Endothelial cell of umbilical vein (primary cell): ENCODE data around the gene CEP57L1.

Source experiments
- MAX ChIP-seq: IDR thresholded peaks from 2 replicates; pipeline ENCODE4 v1.6.1; 2011; ENCODE audit not compliant: insufficient read depth, insufficient read length
- POLR2A ChIP-seq: IDR thresholded peaks from 2 replicates; pipeline ENCODE4 v1.6.1; 2012; ENCODE audit warnings: low read depth, mild to moderate bottlenecking, control low read depth, low read length
- TF ChIP-seq, protein P1 (sequence below), 2 donors: IDR thresholded peaks; 1 replicate in 1 of 2; 2 replicates in 1 of 2; pipeline ENCODE4 v1.5.1; 2011; ENCODE audit warnings: low read length in 2 of 2, mild to moderate bottlenecking in 2 of 2, moderate library complexity in 2 of 2, control low read depth in 1 of 2, inconsistent platforms in 1 of 2, low read depth in 1 of 2; ENCODE audit not compliant: insufficient read depth in 1 of 2; ENCODE audit errors: extremely low read depth in 1 of 2

DNA sequence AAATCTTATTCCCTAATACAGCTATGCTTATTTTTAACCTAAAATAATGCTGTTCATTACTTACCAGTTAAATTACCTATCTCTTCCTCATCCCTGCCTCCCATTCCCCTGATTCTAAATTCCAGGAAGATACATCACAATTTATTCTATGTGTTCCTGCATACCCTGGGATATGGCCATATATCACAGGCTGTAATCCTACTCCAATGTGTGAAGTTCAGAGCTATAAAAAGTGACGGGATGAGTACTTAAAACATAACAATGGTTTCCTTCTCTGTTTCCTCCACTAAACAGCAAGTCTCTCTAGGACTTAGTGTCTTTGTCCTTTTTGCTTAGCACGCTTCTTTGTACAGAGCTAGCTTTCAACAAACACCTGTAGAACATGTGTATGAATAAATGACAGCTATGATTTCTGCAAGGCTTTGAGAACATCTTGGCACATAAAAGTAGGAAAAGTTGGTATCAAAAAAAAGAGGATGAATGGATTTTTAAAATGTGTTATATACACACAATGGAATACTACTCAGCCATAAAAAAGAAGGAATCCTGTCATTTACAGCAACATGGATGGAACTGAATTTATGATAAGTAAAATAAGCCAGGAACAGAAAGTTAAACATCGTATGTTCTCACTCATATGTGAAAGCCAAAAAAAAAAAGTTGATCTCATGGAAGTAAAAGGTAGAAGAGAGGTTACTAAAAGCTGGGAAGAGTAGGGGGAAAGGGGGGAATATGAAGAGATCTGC lies 46.5 kb upstream of the CEP57L1 start:
- no peak for TF ChIP-seq POLR2A
- no peak for TF ChIP-seq MAX
- TF ChIP-seq, protein P1, sequence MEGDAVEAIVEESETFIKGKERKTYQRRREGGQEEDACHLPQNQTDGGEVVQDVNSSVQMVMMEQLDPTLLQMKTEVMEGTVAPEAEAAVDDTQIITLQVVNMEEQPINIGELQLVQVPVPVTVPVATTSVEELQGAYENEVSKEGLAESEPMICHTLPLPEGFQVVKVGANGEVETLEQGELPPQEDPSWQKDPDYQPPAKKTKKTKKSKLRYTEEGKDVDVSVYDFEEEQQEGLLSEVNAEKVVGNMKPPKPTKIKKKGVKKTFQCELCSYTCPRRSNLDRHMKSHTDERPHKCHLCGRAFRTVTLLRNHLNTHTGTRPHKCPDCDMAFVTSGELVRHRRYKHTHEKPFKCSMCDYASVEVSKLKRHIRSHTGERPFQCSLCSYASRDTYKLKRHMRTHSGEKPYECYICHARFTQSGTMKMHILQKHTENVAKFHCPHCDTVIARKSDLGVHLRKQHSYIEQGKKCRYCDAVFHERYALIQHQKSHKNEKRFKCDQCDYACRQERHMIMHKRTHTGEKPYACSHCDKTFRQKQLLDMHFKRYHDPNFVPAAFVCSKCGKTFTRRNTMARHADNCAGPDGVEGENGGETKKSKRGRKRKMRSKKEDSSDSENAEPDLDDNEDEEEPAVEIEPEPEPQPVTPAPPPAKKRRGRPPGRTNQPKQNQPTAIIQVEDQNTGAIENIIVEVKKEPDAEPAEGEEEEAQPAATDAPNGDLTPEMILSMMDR (IDR thresholded peaks at IDR 0.05; ENCODE audit: extremely low read depth in 1 of 2, insufficient read depth in 1 of 2, low read depth in 1 of 2, low read length in 2 of 2), result no peak
